ENCODE measurements around the gene PEX1. TPM values are rescaled to one million over a fixed set of nuclear protein-coding genes. Genes with fewer than 3 reads are reported as not detected.

The PEX1 gene
- polyA plus RNA-seq, 2 of the 4 experiments (the other 2 are of a cell fraction) = 8.8 to 23.2 TPM

Other genes starting within 250 kb of the PEX1 start
- gene GATAD1, start 81.0 kb downstream of the PEX1 start, polyA plus RNA-seq (2011; rRNA removed) = 35.7 and 38.5 TPM in 2 replicates
- 19.1 to 21.8 TPM (median 20.8 TPM) in 3 replicates for gene GATAD1, start 81.0 kb downstream of the PEX1 start, polyA plus RNA-seq (2017; fragmentation: RNase III; extraction: RNeasy Plus Mini Kit Qiagen cat#74134 plus additional on column Dnase treatment)
- gene ERVW-1, start 50.6 kb downstream of the PEX1 start, polyA plus RNA-seq (2011; rRNA removed) = not detected in 2 replicates
- gene ERVW-1, start 50.6 kb downstream of the PEX1 start, polyA plus RNA-seq (2017; fragmentation: RNase III; extraction: RNeasy Plus Mini Kit Qiagen cat#74134 plus additional on column Dnase treatment) = not detected in 3 replicates
- 6.5 and 7.0 TPM in 2 replicates for gene RBM48, start 275 bp upstream of the PEX1 start, polyA plus RNA-seq (2011; rRNA removed)
- gene RBM48, start 275 bp upstream of the PEX1 start, polyA plus RNA-seq (2017; fragmentation: RNase III; extraction: RNeasy Plus Mini Kit Qiagen cat#74134 plus additional on column Dnase treatment) = 7.1 to 8.1 TPM (median 7.9 TPM) in 3 replicates
- gene FAM133B, start 61.9 kb upstream of the PEX1 start, polyA plus RNA-seq (2011; rRNA removed) = 18.3 and 33.6 TPM in 2 replicates
- gene FAM133B, start 61.9 kb upstream of the PEX1 start, polyA plus RNA-seq (2017; fragmentation: RNase III; extraction: RNeasy Plus Mini Kit Qiagen cat#74134 plus additional on column Dnase treatment) = 25.6 to 29.3 TPM (median 26.7 TPM) in 3 replicates

Data from A549 (cell line).